IPS-11a (cell line): ENCODE results near the gene C2orf78.
"Not testable (repeated sequence)": the region's sequence is repeated elsewhere in the genome, so short reads cannot be mapped to it uniquely, and the experiment has no call there.

Experiments used
- H3K4me3 ChIP-seq: one replicate; pipeline ENCODE4 v1.5.1; 2013; ENCODE audit warnings: low read depth, low read length, control low read depth

The C2orf78 gene

GRCh38 chr2:73779467-73780236 is 4.3 kb upstream of the C2orf78 start, which contains the start of gene DUSP11:
DUSP11 (minus strand) TSS chr2:73780103; CDS start chr2:73779974, 129 bp downstream.
- H3K4me3 ChIP-seq = peak within 1 kb of the TSS; percentile 95

- no peak overlapping the region for H3K4me3 ChIP-seq
These were observed 3.8 kb upstream of the C2orf78 start for GRCh38 chr2:73780237-73780582.

- not testable (repeated sequence) for H3K4me3 ChIP-seq
These were observed 581 bp upstream of the C2orf78 start for GRCh38 chr2:73783402-73783801.

- no peak overlapping the region for H3K4me3 ChIP-seq
These were observed 27.9 kb downstream of the C2orf78 start for GRCh38 chr2:73811878-73812277.

- no peak overlapping the region for H3K4me3 ChIP-seq
These were observed 28.7 kb downstream of the C2orf78 start for GRCh38 chr2:73812635-73813034.

- H3K4me3 ChIP-seq = no peak overlapping the region
These were observed 34.3 kb downstream of the C2orf78 start for GRCh38 chr2:73818296-73818695.

GRCh38 chr2:73821227-73821626 is 37.2 kb downstream of the C2orf78 start:
- H3K4me3 ChIP-seq = no peak overlapping the region

- H3K4me3 ChIP-seq = no peak overlapping the region
These were observed 37.7 kb downstream of the C2orf78 start for GRCh38 chr2:73821669-73822068.

GRCh38 chr2:73822276-73822675 is 38.3 kb downstream of the C2orf78 start:
- no peak overlapping the region for H3K4me3 ChIP-seq

GRCh38 chr2:73822991-73823390 is 39.0 kb downstream of the C2orf78 start:
- no peak overlapping the region for H3K4me3 ChIP-seq

GRCh38 chr2:73823416-73823815 is 39.4 kb downstream of the C2orf78 start:
- H3K4me3 ChIP-seq = no peak overlapping the region

- no peak overlapping the region for H3K4me3 ChIP-seq
These were observed 40.0 kb downstream of the C2orf78 start for GRCh38 chr2:73823916-73824523.

GRCh38 chr2:73825408-73825807 is 41.4 kb downstream of the C2orf78 start:
- H3K4me3 ChIP-seq = no peak overlapping the region

- H3K4me3 ChIP-seq = no peak overlapping the region
These were observed 43.0 kb downstream of the C2orf78 start for GRCh38 chr2:73827018-73827417.

GRCh38 chr2:73827660-73828388 is 43.8 kb downstream of the C2orf78 start:
- H3K4me3 ChIP-seq = no peak overlapping the region

- H3K4me3 ChIP-seq = peak overlapping the region; percentile 37
These were observed 44.4 kb downstream of the C2orf78 start for GRCh38 chr2:73828389-73828817.

- H3K4me3 ChIP-seq = peak within 1 kb of the TSS; percentile 89
These were observed 45.0 kb downstream of the C2orf78 start, which contains the start of gene STAMBP for GRCh38 chr2:73828818-73829570. STAMBP (plus strand) TSS chr2:73828961; CDS start chr2:73830857, 1,896 bp downstream.

GRCh38 chr2:73830871-73831401 is 47.0 kb downstream of the C2orf78 start:
- H3K4me3 ChIP-seq = no peak overlapping the region

GRCh38 chr2:73832930-73833329 is 48.9 kb downstream of the C2orf78 start:
- H3K4me3 ChIP-seq = no peak overlapping the region

- H3K4me3 ChIP-seq = no peak overlapping the region
These were observed 52.4 kb downstream of the C2orf78 start for GRCh38 chr2:73836141-73836943.
